Astrocyte (in vitro differentiated cells and primary cell): ENCODE measurements around the gene MRFAP1. TPM values are rescaled to one million over a fixed set of nuclear protein-coding genes. Genes with fewer than 3 reads are reported as not detected.
A peak's percentile ranks its signal among the peaks of the same experiment; 100 is the strongest.

Experiments
- DNase-seq: peaks from one replicate; pipeline ENCODE4 v3.0.0-alpha.2; 2010; ENCODE audit warnings: low read depth
- FAIRE-seq: peaks from 2 replicates; lab custom pipeline; 2011; peaks lifted over from hg19 to GRCh38; lab: Jason Lieb, UNC
- H2AFZ ChIP-seq: 2 replicates; pipeline ENCODE4 v1.6.0; 2012; ENCODE audit warnings: low read depth, low read length, inconsistent platforms
- H3K27ac ChIP-seq: 2 replicates; pipeline ENCODE4 v1.5.1; 2011; ENCODE audit warnings: low read depth, low read length, inconsistent platforms
- H3K27me3 ChIP-seq: 2 replicates; pipeline ENCODE4 v1.6.0; 2011; ENCODE audit warnings: low read length, inconsistent platforms; ENCODE audit not compliant: insufficient read depth
- H3K36me3 ChIP-seq: 2 replicates; pipeline ENCODE4 v1.5.1; 2011; ENCODE audit warnings: low read length, inconsistent platforms; ENCODE audit not compliant: insufficient read depth
- H3K4me1 ChIP-seq: 2 replicates; pipeline ENCODE4 v1.5.1; 2011; ENCODE audit warnings: low read length, inconsistent platforms; ENCODE audit not compliant: insufficient read depth
- H3K4me2 ChIP-seq: 2 replicates; pipeline ENCODE4 v1.6.0; 2012; ENCODE audit warnings: low read length, inconsistent platforms
- H3K4me3 ChIP-seq: 2 replicates; pipeline ENCODE4 v1.5.1; 2011; ENCODE audit warnings: low read depth, mild to moderate bottlenecking, low read length, inconsistent platforms; ENCODE audit not compliant: insufficient read depth
- H3K79me2 ChIP-seq: 2 replicates; pipeline ENCODE4 v1.6.0; 2012; ENCODE audit warnings: mild to moderate bottlenecking, low read length, inconsistent platforms; ENCODE audit not compliant: insufficient read depth
- H3K9ac ChIP-seq: 2 replicates; pipeline ENCODE4 v1.6.0; 2012; ENCODE audit warnings: mild to moderate bottlenecking, low read length, inconsistent platforms
- H3K9me3 ChIP-seq: 2 replicates; pipeline ENCODE4 v1.5.1; 2012; ENCODE audit warnings: low read depth, mild to moderate bottlenecking, low read length, inconsistent platforms; ENCODE audit not compliant: insufficient read depth
- H4K20me1 ChIP-seq: 2 replicates; pipeline ENCODE4 v1.6.0; 2012; ENCODE audit warnings: low read length, inconsistent platforms; ENCODE audit not compliant: insufficient read depth
- H3K27ac Mint-ChIP-seq: one replicate; pipeline ENCODE4 v1.8.0; 2021; ENCODE audit warnings: mild to moderate bottlenecking, mixed read lengths; ENCODE audit not compliant: unreplicated experiment
- H3K27me3 Mint-ChIP-seq: one replicate; pipeline ENCODE4 v1.8.0; 2021; ENCODE audit warnings: low read depth, mixed read lengths; ENCODE audit not compliant: unreplicated experiment
- H3K36me3 Mint-ChIP-seq: one replicate; pipeline ENCODE4 v1.8.0; 2021; ENCODE audit warnings: low read depth, mixed read lengths; ENCODE audit not compliant: unreplicated experiment
- H3K4me1 Mint-ChIP-seq: one replicate; pipeline ENCODE4 v1.8.0; 2021; ENCODE audit warnings: low read depth, mixed read lengths; ENCODE audit not compliant: unreplicated experiment
- H3K4me3 Mint-ChIP-seq: one replicate; pipeline ENCODE4 v1.8.0; 2021; ENCODE audit warnings: mild to moderate bottlenecking, moderate library complexity, mixed read lengths; ENCODE audit not compliant: unreplicated experiment
- H3K9me3 Mint-ChIP-seq: one replicate; pipeline ENCODE4 v1.8.0; 2021; ENCODE audit warnings: mild to moderate bottlenecking, mixed read lengths; ENCODE audit not compliant: unreplicated experiment
- EZH2 ChIP-seq: IDR thresholded peaks from 2 replicates; pipeline ENCODE4 v1.6.1; 2012; ENCODE audit warnings: mild to moderate bottlenecking, low read length, inconsistent platforms; ENCODE audit not compliant: insufficient read depth
- total RNA-seq: library from RNA; stranded (reverse); gene quantifications from 2 replicates; pipeline ENCODE4 v1.2.1, GENCODE V29; 2021
- TF ChIP-seq, protein P1 (sequence below): IDR thresholded peaks from 2 replicates; pipeline ENCODE4 v1.5.1; 2011; ENCODE audit warnings: low read depth, mild to moderate bottlenecking, inconsistent platforms, low read length, moderate library complexity; ENCODE audit not compliant: insufficient read depth

Gene MRFAP1
- total RNA-seq, 1 donor from 2014 or later, result 278 TPM

DNA sequence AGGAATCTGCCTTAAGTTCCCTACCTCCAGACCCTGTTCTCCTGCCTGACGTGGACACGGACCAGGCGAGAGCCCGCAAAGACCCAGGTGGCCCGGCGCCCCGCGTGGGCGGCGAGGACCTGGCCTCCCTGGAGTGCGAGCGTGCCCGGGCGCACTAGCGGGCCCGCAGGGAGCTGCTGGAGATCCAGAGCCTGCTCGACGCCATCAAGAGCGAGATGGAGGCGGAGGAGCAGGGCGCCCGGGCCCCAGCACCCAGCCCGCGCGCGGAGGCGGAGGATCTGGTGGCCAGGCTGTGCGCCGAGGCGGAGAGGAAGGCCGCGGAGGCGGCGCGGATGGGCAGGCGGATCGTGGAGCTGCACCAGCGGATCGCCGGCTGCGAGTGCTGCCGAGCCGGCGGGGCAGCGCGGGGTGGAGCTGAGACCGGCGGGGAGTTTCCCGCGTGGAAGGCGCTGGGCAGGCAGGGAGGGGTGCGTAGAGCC is 18.2 kb downstream of the MRFAP1 start:
- Histone ChIP-seq H3K4me3 (peak overlapping the region; percentile 28), H3K9me3 (no peaks in the 10 kb centered on the region), H3K4me2 (peak overlapping the region; percentile 80), H3K36me3 (no peaks in the 10 kb centered on the region), H4K20me1 (no peaks in the 10 kb centered on the region), H3K27me3 (peaks cover 24% of the 10 kb centered on the region), H2AFZ (peak overlapping the region; percentile 69), H3K9ac (no peak overlapping the region), H3K27ac (no peak overlapping the region), H3K79me2 (no peaks in the 10 kb centered on the region), H3K4me1 (no peaks in the 10 kb centered on the region)
- FAIRE-seq, result no peak
- H3K27ac Mint-ChIP-seq, result no peak overlapping the region
- H3K4me1 Mint-ChIP-seq, result no peaks in the 10 kb centered on the region
- TF ChIP-seq, protein P1, sequence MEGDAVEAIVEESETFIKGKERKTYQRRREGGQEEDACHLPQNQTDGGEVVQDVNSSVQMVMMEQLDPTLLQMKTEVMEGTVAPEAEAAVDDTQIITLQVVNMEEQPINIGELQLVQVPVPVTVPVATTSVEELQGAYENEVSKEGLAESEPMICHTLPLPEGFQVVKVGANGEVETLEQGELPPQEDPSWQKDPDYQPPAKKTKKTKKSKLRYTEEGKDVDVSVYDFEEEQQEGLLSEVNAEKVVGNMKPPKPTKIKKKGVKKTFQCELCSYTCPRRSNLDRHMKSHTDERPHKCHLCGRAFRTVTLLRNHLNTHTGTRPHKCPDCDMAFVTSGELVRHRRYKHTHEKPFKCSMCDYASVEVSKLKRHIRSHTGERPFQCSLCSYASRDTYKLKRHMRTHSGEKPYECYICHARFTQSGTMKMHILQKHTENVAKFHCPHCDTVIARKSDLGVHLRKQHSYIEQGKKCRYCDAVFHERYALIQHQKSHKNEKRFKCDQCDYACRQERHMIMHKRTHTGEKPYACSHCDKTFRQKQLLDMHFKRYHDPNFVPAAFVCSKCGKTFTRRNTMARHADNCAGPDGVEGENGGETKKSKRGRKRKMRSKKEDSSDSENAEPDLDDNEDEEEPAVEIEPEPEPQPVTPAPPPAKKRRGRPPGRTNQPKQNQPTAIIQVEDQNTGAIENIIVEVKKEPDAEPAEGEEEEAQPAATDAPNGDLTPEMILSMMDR, result no peak
- TF ChIP-seq EZH2, result no peak
- peaks cover 7% of the 10 kb centered on the region for H3K36me3 Mint-ChIP-seq
- peaks cover 35% of the 10 kb centered on the region for H3K27me3 Mint-ChIP-seq
- DNase-seq, result no peak
- H3K9me3 Mint-ChIP-seq, result no peaks in the 10 kb centered on the region
- H3K4me3 Mint-ChIP-seq, result no peak overlapping the region

DNA sequence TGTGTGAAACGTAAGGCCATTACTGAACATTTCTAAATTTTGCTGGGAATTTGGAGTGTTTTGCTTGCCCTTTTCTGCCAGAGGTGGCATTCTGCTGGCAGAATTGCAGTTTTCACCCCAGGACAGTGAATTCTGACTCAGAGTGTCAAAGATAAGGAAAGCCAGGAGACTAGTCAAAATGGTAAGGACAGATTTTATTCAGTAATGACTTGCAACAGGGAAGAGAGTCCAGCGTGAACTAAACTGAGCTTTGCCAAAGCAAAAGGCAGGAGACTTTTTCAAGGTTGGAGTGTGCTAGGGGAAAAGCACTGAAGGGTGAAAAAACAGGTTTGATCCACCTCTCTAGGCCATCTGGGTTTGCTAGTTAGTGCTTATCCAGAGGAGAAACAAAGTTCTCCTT is 19.4 kb downstream of the MRFAP1 start:
- FAIRE-seq (no peak), DNase-seq (no peak)
- H3K4me3 ChIP-seq, result no peak overlapping the region
- H2AFZ ChIP-seq, result no peak overlapping the region
- Mint-ChIP-seq H3K4me3 (no peak overlapping the region), H3K27ac (no peak overlapping the region), H3K9me3 (no peaks in the 10 kb centered on the region), H3K36me3 (peaks cover 7% of the 10 kb centered on the region), H3K4me1 (no peaks in the 10 kb centered on the region), H3K27me3 (peaks cover 36% of the 10 kb centered on the region)
- no peak overlapping the region for H3K4me2 ChIP-seq
- no peaks in the 10 kb centered on the region for H3K9me3 ChIP-seq
- peaks cover 2% of the 10 kb centered on the region for H4K20me1 ChIP-seq
- H3K79me2 ChIP-seq, result no peaks in the 10 kb centered on the region
- H3K36me3 ChIP-seq, result no peaks in the 10 kb centered on the region
- no peak overlapping the region for H3K9ac ChIP-seq
- peaks cover 32% of the 10 kb centered on the region for H3K27me3 ChIP-seq
- no peak for TF ChIP-seq EZH2
- TF ChIP-seq, protein P1, result no peak
- peaks cover 4% of the 10 kb centered on the region for H3K4me1 ChIP-seq
- no peak overlapping the region for H3K27ac ChIP-seq

DNA sequence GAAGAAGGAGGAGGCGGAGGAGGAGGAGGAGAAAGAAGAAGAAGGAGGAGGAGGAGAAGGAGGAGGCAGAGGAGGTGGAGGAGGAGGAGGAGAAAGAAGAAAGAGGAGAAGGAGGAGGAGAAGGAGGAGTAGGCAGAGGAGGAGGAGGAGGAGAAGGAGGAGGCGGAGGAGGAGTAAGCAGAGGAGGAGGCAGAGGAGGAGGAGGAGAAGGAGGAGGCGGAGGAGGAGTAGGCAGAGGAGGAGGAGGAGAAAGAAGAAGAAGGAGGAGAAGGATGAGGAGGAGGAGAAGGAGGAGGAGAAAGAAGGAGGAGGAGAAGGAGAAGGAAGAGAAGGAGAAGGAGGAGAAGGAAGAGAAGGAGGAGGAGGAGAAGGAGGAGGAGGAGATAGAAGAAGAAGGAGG is 19.9 kb downstream of the MRFAP1 start:
- H3K9ac ChIP-seq, result no peak overlapping the region
- FAIRE-seq (no peak), DNase-seq (no peak)
- TF ChIP-seq, protein P1, result no peak
- TF ChIP-seq EZH2, result no peak
- H3K79me2 ChIP-seq, result no peaks in the 10 kb centered on the region
- H2AFZ ChIP-seq, result no peak overlapping the region
- no peak overlapping the region for H3K4me3 ChIP-seq
- Mint-ChIP-seq H3K4me1 (no peaks in the 10 kb centered on the region), H3K36me3 (peaks cover 7% of the 10 kb centered on the region), H3K4me3 (no peak overlapping the region), H3K27me3 (peaks cover 36% of the 10 kb centered on the region), H3K9me3 (no peaks in the 10 kb centered on the region), H3K27ac (no peak overlapping the region)
- H3K27ac ChIP-seq, result no peak overlapping the region
- H3K36me3 ChIP-seq, result no peaks in the 10 kb centered on the region
- H3K9me3 ChIP-seq, result no peaks in the 10 kb centered on the region
- peaks cover 37% of the 10 kb centered on the region for H3K27me3 ChIP-seq
- peaks cover 4% of the 10 kb centered on the region for H3K4me1 ChIP-seq
- H3K4me2 ChIP-seq, result no peak overlapping the region
- peaks cover 7% of the 10 kb centered on the region for H4K20me1 ChIP-seq
